ENCODE measurements around the gene IGSF9B. TPM values are rescaled to one million over a fixed set of nuclear protein-coding genes. Genes with fewer than 3 reads are reported as not detected.

The IGSF9B gene
- total RNA-seq, 2 experiments from 2014 or later, result 24.3 to 27.4 TPM

DNA sequence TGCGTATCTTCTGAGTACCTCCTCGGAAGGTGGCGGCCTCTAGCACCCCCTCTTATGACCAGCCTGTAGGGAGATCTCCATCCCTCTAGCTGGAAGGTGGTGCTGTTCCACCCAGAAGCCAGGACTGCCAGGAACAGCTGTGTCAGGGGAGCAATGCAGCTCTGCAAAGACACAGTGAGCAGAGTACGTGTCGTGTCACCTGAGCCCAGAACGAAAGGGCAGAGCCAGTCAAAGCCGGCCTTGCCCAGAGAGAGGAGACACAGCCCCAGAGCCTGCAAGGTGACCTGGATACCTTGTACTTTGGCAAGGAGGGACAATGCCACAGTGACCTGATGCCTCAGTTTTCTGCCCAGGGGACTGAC lies 18.7 kb upstream of the IGSF9B start:
- ChIA-PET CTCF (no interaction called here), POLR2A (no interaction called here)
- Histone ChIP-seq H3K27me3 (ENCODE audit: control insufficient read depth in 1 of 2, insufficient read depth in 2 of 2, low read length in 2 of 2) (peaks cover 0 to 3% of the 10 kb centered on the region in 2 experiments), H3K9me3 (ENCODE audit: control insufficient read depth in 1 of 2, insufficient read depth in 1 of 2, low read length in 2 of 2) (no peaks in the 10 kb centered on the region), H3K4me3 (ENCODE audit: low read length) (no peak overlapping the region), H3K36me3 (ENCODE audit: insufficient read depth, low read length) (no peaks in the 10 kb centered on the region), H3K4me1 (ENCODE audit: insufficient read depth, low read length) (no peaks in the 10 kb centered on the region), H3K27ac (ENCODE audit: low read depth in 1 of 2, low read length in 2 of 2) (no peak overlapping the region)
- Mint-ChIP-seq H3K27ac (no peak overlapping the region), H3K4me1 (ENCODE audit: low read depth) (no peaks in the 10 kb centered on the region), H3K36me3 (ENCODE audit: low read depth) (no peaks in the 10 kb centered on the region), H3K27me3 (peaks cover 15% of the 10 kb centered on the region), H3K9me3 (no peaks in the 10 kb centered on the region), H3K4me3 (no peak overlapping the region)
- TF ChIP-seq, protein P1, sequence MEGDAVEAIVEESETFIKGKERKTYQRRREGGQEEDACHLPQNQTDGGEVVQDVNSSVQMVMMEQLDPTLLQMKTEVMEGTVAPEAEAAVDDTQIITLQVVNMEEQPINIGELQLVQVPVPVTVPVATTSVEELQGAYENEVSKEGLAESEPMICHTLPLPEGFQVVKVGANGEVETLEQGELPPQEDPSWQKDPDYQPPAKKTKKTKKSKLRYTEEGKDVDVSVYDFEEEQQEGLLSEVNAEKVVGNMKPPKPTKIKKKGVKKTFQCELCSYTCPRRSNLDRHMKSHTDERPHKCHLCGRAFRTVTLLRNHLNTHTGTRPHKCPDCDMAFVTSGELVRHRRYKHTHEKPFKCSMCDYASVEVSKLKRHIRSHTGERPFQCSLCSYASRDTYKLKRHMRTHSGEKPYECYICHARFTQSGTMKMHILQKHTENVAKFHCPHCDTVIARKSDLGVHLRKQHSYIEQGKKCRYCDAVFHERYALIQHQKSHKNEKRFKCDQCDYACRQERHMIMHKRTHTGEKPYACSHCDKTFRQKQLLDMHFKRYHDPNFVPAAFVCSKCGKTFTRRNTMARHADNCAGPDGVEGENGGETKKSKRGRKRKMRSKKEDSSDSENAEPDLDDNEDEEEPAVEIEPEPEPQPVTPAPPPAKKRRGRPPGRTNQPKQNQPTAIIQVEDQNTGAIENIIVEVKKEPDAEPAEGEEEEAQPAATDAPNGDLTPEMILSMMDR (IDR thresholded peaks at IDR 0.05), result no peak
- DNase-seq (no peak), ATAC-seq (ENCODE audit: poor library complexity) (no peak)
- intact Hi-C loops (cut with DNase I, micrococcal nuclease), result no loop called here

GRCh38 chr11:133974836-133975487 lies 18.2 kb upstream of the IGSF9B start:
- intact Hi-C loops (cut with DNase I, micrococcal nuclease), result no loop called here
- no peak for DNase-seq
- Mint-ChIP-seq H3K27ac (no peak overlapping the region), H3K36me3 (ENCODE audit: low read depth) (no peaks in the 10 kb centered on the region), H3K4me1 (ENCODE audit: low read depth) (no peaks in the 10 kb centered on the region), H3K4me3 (no peak overlapping the region), H3K9me3 (no peaks in the 10 kb centered on the region), H3K27me3 (peaks cover 15% of the 10 kb centered on the region)
- no peaks in the 10 kb centered on the region for H3K9me3 ChIP-seq (ENCODE audit: control insufficient read depth in 1 of 2, insufficient read depth in 1 of 2, low read length in 2 of 2)
- no peak for ATAC-seq (ENCODE audit: poor library complexity)
- no peaks in the 10 kb centered on the region for H3K36me3 ChIP-seq (ENCODE audit: insufficient read depth, low read length)
- CTCF ChIA-PET, result no interaction called here
- TF ChIP-seq, protein P1 (IDR thresholded peaks at IDR 0.05), result no peak
- no peak overlapping the region for H3K27ac ChIP-seq (ENCODE audit: low read depth in 1 of 2, low read length in 2 of 2)
- no peaks in the 10 kb centered on the region for H3K4me1 ChIP-seq (ENCODE audit: insufficient read depth, low read length)
- no peak overlapping the region for H3K4me3 ChIP-seq (ENCODE audit: low read length)
- POLR2A ChIA-PET, result no interaction called here
- H3K27me3 ChIP-seq (ENCODE audit: control insufficient read depth in 1 of 2, insufficient read depth in 2 of 2, low read length in 2 of 2), result peaks cover 0 to 3% of the 10 kb centered on the region in 2 experiments

GRCh38 chr11:133971881-133972280 lies 15.1 kb upstream of the IGSF9B start:
- Histone ChIP-seq H3K27me3 (ENCODE audit: control insufficient read depth in 1 of 2, insufficient read depth in 2 of 2, low read length in 2 of 2) (peaks cover 3 to 5% of the 10 kb centered on the region in 2 experiments), H3K4me1 (ENCODE audit: insufficient read depth, low read length) (peaks cover 14% of the 10 kb centered on the region), H3K9me3 (ENCODE audit: control insufficient read depth in 1 of 2, insufficient read depth in 1 of 2, low read length in 2 of 2) (no peaks in the 10 kb centered on the region), H3K36me3 (ENCODE audit: insufficient read depth, low read length) (no peaks in the 10 kb centered on the region), H3K4me3 (ENCODE audit: low read length) (no peak overlapping the region), H3K27ac (ENCODE audit: low read depth in 1 of 2, low read length in 2 of 2) (no peak overlapping the region)
- H3K36me3 Mint-ChIP-seq (ENCODE audit: low read depth), result no peaks in the 10 kb centered on the region
- TF ChIP-seq, protein P1 (IDR thresholded peaks at IDR 0.05), result no peak
- no peaks in the 10 kb centered on the region for H3K9me3 Mint-ChIP-seq
- POLR2A ChIA-PET, result no interaction called here
- DNase-seq (no peak), ATAC-seq (ENCODE audit: poor library complexity) (no peak)
- H3K4me3 Mint-ChIP-seq, result no peak overlapping the region
- peaks cover 13% of the 10 kb centered on the region for H3K4me1 Mint-ChIP-seq (ENCODE audit: low read depth)
- CTCF ChIA-PET, result no interaction called here
- H3K27me3 Mint-ChIP-seq, result peaks cover 26% of the 10 kb centered on the region
- H3K27ac Mint-ChIP-seq, result no peak overlapping the region
- intact Hi-C loops (cut with DNase I, micrococcal nuclease), result no loop called here
